ENCODE measurements around the gene CEP131.

The CEP131 gene

GRCh38 chr17:81143717-81144422 is 78.9 kb downstream of the CEP131 start:
- no peak for FAIRE-seq

GRCh38 chr17:81143200-81143527 is 79.6 kb downstream of the CEP131 start:
- no peak for FAIRE-seq

DNA sequence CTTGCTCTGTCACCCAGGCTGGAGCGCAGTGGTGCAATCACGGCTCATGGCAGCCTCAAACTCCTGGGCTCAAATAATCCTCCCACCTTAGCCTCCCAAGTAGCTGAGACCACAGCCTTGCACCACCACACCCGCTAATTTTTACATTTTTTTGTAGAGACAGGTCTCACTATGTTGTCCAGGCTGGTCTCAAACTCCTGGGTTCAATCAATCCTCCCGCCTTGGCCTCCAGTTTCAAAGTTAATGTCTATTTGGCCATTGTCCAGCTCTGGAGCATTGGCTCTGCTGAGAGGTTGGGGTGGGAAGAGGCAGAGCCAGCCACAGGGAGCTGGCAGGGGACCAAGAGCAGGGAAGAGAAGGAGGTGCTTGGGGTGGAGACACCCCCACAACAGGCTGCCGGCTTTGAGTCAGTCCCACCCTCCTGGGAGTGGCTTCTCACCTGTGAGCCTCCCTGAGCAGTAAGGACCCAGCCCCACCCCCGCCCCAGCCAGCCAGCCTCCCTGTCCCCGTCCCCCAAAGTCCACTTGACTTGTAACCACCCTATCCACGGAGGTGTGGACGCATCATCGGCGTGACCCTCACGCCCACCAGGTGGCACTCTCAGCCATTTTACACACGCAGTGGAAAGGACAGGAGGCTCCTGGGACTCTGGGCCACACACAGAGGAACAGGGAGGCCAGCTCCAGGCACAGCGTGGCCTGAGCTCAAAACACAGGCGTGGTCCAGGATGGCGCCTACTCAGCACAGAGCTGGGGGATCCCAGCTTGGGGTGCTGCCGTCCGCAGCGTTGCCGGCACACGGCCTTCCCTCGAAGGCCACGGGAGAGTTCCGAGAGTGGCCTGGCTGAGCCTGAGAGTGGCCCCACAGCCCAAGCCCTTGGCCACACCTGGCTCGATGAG is 80.2 kb downstream of the CEP131 start:
- no peak for FAIRE-seq

DNA sequence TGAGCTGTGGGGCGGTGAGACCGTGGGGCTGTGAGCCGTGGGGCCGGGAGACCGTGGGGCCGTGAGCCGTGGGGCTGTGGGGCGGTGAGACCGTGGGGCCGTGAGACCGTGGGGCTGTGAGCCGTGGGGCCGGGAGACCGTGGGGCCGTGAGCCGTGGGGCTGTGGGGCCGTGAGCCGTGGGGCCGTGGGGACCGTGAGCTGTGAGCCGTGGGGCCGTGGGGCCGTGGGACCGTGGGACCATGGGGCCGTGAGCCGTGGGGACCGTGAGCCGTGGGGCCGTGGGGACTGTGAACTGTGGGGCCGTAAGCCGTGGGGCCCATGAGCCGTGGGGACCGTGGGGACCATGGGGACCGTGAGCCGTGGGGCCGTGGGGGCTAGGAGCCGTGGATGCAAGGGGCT is 82.1 kb downstream of the CEP131 start:
- FAIRE-seq, result no peak

GRCh38 chr17:81140018-81140417 is 82.7 kb downstream of the CEP131 start:
- FAIRE-seq, result no peak

Data from G401.6 (cell line).